CD14-positive monocyte (primary cell): ENCODE measurements around the gene USPL1. TPM values are rescaled to one million over a fixed set of nuclear protein-coding genes. Genes with fewer than 3 reads are reported as not detected.

Experiments used
- DNase-seq, 3 donors: peaks; one replicate each; pipeline ENCODE4 v3.0.0-alpha.2; 2011 to 2022
- H2AFZ ChIP-seq: 2 replicates; pipeline ENCODE4 v1.6.0; 2012; ENCODE audit warnings: mild to moderate bottlenecking, low read depth, low read length, inconsistent platforms; ENCODE audit not compliant: insufficient read depth, poor library complexity, severe bottlenecking
- H3K27ac ChIP-seq, 2 donors: 1 replicate in 1 of 2; 2 replicates in 1 of 2; pipeline ENCODE4 v1.5.1; 2012 to 2013; ENCODE audit warnings: low read length in 2 of 2, control low read depth in 1 of 2, inconsistent platforms in 1 of 2, low read depth in 1 of 2, mild to moderate bottlenecking in 1 of 2
- H3K27me3 ChIP-seq, 2 donors: one replicate each; pipeline versions ENCODE4 v1.6.0 to v1.6.1; 2011 to 2013; ENCODE audit warnings: low read length in 2 of 2; ENCODE audit not compliant: control insufficient read depth in 2 of 2, insufficient read depth in 2 of 2
- H3K36me3 ChIP-seq, 2 donors: replicated peaks in 1 of 2; 1 replicate in 1 of 2; 2 replicates in 1 of 2; pipeline versions ENCODE4 v1.5.1 to v1.6.1; 2012 to 2013; ENCODE audit warnings: low read length in 2 of 2, control low read depth in 1 of 2, inconsistent platforms in 1 of 2, mild to moderate bottlenecking in 1 of 2; ENCODE audit not compliant: insufficient read depth in 2 of 2, control insufficient read depth in 1 of 2
- H3K4me1 ChIP-seq, 2 donors: 1 replicate in 1 of 2; 2 replicates in 1 of 2; pipeline versions ENCODE4 v1.5.1 to v1.6.1; 2012 to 2013; ENCODE audit warnings: low read length in 2 of 2, control low read depth in 1 of 2, inconsistent platforms in 1 of 2, mild to moderate bottlenecking in 1 of 2, moderate library complexity in 1 of 2; ENCODE audit not compliant: insufficient read depth in 2 of 2, control insufficient read depth in 1 of 2
- H3K4me2 ChIP-seq: replicated peaks from 2 replicates; pipeline ENCODE3; 2012; ENCODE audit warnings: low read length, moderate library complexity, mild to moderate bottlenecking; ENCODE audit not compliant: poor library complexity, severe bottlenecking; ENCODE audit errors: extremely low read depth
- H3K4me3 ChIP-seq, 3 experiments: fragments of 200-600 bp in 1 of 3; sonication (generic) in 1 of 3; replicated peaks in 1 of 3; 1 replicate in 2 of 3; 2 replicates in 1 of 3; pipeline ENCODE4 v1.5.1; 2011 to 2013; ENCODE audit warnings: low read length in 3 of 3, mild to moderate bottlenecking in 3 of 3, control low read depth in 2 of 3, low read depth in 2 of 3, inconsistent platforms in 1 of 3, moderate library complexity in 1 of 3
- H3K79me2 ChIP-seq: 2 replicates; pipeline ENCODE4 v1.6.0; 2012; ENCODE audit warnings: mild to moderate bottlenecking, control low read depth, inconsistent platforms, low read length, moderate library complexity; ENCODE audit not compliant: insufficient read depth
- H3K9ac ChIP-seq: 2 replicates; pipeline ENCODE4 v1.6.0; 2017; ENCODE audit warnings: low read length, mild to moderate bottlenecking; ENCODE audit not compliant: insufficient read depth, poor library complexity, severe bottlenecking
- H3K9me3 ChIP-seq, 2 donors: replicated peaks in 1 of 2; 1 replicate in 1 of 2; 2 replicates in 1 of 2; pipeline versions ENCODE4 v1.5.1 to v1.6.1; 2012 to 2013; ENCODE audit warnings: low read length in 2 of 2, control low read depth in 1 of 2; ENCODE audit not compliant: control insufficient read depth in 1 of 2, insufficient read depth in 1 of 2
- H4K20me1 ChIP-seq: 2 replicates; pipeline ENCODE4 v1.6.0; 2012; ENCODE audit warnings: mild to moderate bottlenecking, low read length, control low read depth, moderate library complexity; ENCODE audit not compliant: insufficient read depth
- H3K27ac Mint-ChIP-seq, 7 donors: one replicate each; pipeline ENCODE4 v1.8.0; 2020; ENCODE audit warnings: mild to moderate bottlenecking in 7 of 7, mixed read lengths in 7 of 7, moderate library complexity in 6 of 7, inconsistent platforms in 2 of 7
- H3K27me3 Mint-ChIP-seq, 3 donors: one replicate each; pipeline ENCODE4 v1.8.0; 2021 to 2022; ENCODE audit warnings: low read depth in 3 of 3, mild to moderate bottlenecking in 3 of 3, mixed read lengths in 3 of 3, moderate library complexity in 3 of 3, inconsistent platforms in 1 of 3
- H3K36me3 Mint-ChIP-seq, 2 donors: one replicate each; pipeline ENCODE4 v1.8.0; 2020; ENCODE audit warnings: mixed read lengths in 2 of 2, inconsistent platforms in 1 of 2, mild to moderate bottlenecking in 1 of 2
- H3K4me1 Mint-ChIP-seq: one replicate; pipeline ENCODE4 v1.8.0; 2020; ENCODE audit warnings: mild to moderate bottlenecking, mixed read lengths
- H3K4me3 Mint-ChIP-seq, 2 donors: one replicate each; pipeline ENCODE4 v1.8.0; 2020; ENCODE audit warnings: mild to moderate bottlenecking in 2 of 2, mixed read lengths in 2 of 2, moderate library complexity in 1 of 2
- H3K9me3 Mint-ChIP-seq, 7 donors: one replicate each; pipeline ENCODE4 v1.8.0; 2020 to 2022; ENCODE audit warnings: mixed read lengths in 7 of 7, mild to moderate bottlenecking in 6 of 7, moderate library complexity in 6 of 7, inconsistent platforms in 2 of 7
- CTCF ChIP-seq: fragments of 200-600 bp; IDR thresholded peaks from one replicate; pipeline ENCODE4 v1.8.0; 2022; ENCODE audit warnings: antibody characterized with exemption, mild to moderate bottlenecking
- WGBS: methylation state at CpG from one replicate; pipeline ENCODE4 v1.1.5; 2013; ENCODE audit warnings: missing lambda C conversion rate; ENCODE audit not compliant: insufficient coverage; 5-methylcytosine and 5-hydroxymethylcytosine counted together
- intact Hi-C, 2 donors: fragments of 100-400 bp; cut with micrococcal nuclease; formaldehyde crosslinking; loops; one replicate each; pipeline versions ENCODE4 v1.15.0 to v1.15.1; 2023
- polyA plus RNA-seq, 3 donors: library from polyadenylated mRNA; depleted of rRNA in 1 of 3; unstranded in 2 of 3; stranded (reverse) in 1 of 3; fragments of 300-500 nt in 2 of 3; fragments of >200 nt in 1 of 3; fragmentation: Illumina TruSeq in 2 of 3; gene quantifications; 1 replicate in 2 of 3; 2 replicates in 1 of 3; pipeline ENCODE4 v1.2.3, GENCODE V29; 2012 to 2021

USPL1 gene
- polyA plus RNA-seq, 3 donors = 3.9 to 20.5 (median 5.5) TPM

DNA sequence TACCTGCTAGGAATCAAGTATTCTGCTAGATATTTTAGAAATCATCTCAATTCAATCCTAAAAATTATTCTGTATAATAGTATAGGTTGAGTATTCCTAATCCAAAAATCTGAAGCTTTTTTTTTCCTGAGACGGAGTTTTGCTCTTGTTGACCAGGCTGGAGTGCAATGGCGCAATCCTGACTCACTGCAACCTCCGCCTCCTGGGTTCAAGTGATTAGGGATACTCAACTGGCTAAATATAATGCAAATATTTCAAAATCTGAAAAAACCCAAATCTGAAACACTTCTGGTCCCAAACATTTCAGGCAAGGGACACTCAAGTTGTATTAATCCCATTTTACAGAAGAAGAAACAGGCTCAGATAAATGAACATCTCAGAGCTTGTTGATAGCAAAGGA lies 17.2 kb upstream of the USPL1 start:
- intact Hi-C loops = no loop called here
- no peak overlapping the region for H3K27ac Mint-ChIP-seq
- WGBS = no CpG with 5 or more reads among the region's 3 CpGs

GRCh38 chr13:30601836-30602235 lies 15.9 kb upstream of the USPL1 start:
- intact Hi-C loops = no loop called here
- H3K36me3 ChIP-seq = no peaks in the 10 kb centered on the region
- 94% methylated on average over 8 of the region's 8 CpGs for WGBS
- no peak overlapping the region for H3K4me2 ChIP-seq
- Mint-ChIP-seq H3K27ac (no peak overlapping the region), H3K9me3 (peaks cover 0 to 4% (median 0%) of the 10 kb centered on the region in 7 donors), H3K4me1 (peaks cover 12% of the 10 kb centered on the region), H3K27me3 (peaks cover 0 to 6% (median 5%) of the 10 kb centered on the region in 3 donors), H3K4me3 (no peak overlapping the region), H3K36me3 (no peaks in the 10 kb centered on the region)
- H2AFZ ChIP-seq = no peak overlapping the region
- no peaks in the 10 kb centered on the region for H3K9me3 ChIP-seq
- H3K79me2 ChIP-seq = no peaks in the 10 kb centered on the region
- no peak overlapping the region for H3K4me3 ChIP-seq
- H3K4me1 ChIP-seq = peaks cover 0 to 10% of the 10 kb centered on the region in 2 donors
- H3K27ac ChIP-seq = no peak overlapping the region
- no peaks in the 10 kb centered on the region for H4K20me1 ChIP-seq
- no peak overlapping the region for H3K9ac ChIP-seq
- H3K27me3 ChIP-seq = no peaks in the 10 kb centered on the region
- no peak for TF ChIP-seq CTCF
- DNase-seq = no peak

More for the DNA sequence above, 17.2 kb upstream of the USPL1 start:
- H3K79me2 ChIP-seq = no peaks in the 10 kb centered on the region
- H4K20me1 ChIP-seq = no peaks in the 10 kb centered on the region
- peak in 2 of 3 donors; percentile 18 to 56 for DNase-seq
- H3K4me3 Mint-ChIP-seq = no peak overlapping the region
- H3K36me3 ChIP-seq = no peaks in the 10 kb centered on the region
- peaks cover 0 to 6% (median 5%) of the 10 kb centered on the region in 3 donors for H3K27me3 Mint-ChIP-seq
- no peak overlapping the region for H3K27ac ChIP-seq
- H3K4me1 ChIP-seq = peaks cover 0 to 10% of the 10 kb centered on the region in 2 donors
- H3K4me2 ChIP-seq = no peak overlapping the region
- no peaks in the 10 kb centered on the region for H3K36me3 Mint-ChIP-seq
- H3K27me3 ChIP-seq = no peaks in the 10 kb centered on the region
- H2AFZ ChIP-seq = peak overlapping the region; percentile 24
- H3K9me3 Mint-ChIP-seq = peaks cover 0 to 4% (median 0%) of the 10 kb centered on the region in 7 donors
- H3K9ac ChIP-seq = no peak overlapping the region
- TF ChIP-seq CTCF = no peak
- H3K9me3 ChIP-seq = no peaks in the 10 kb centered on the region
- H3K4me1 Mint-ChIP-seq = peaks cover 12% of the 10 kb centered on the region
- no peak overlapping the region for H3K4me3 ChIP-seq
